GM20000 (cell line): ENCODE results near the gene SIGLEC7.

ENCODE experiments used
- DNase-seq: peaks from one replicate; pipeline ENCODE4 v3.0.0; 2012; ENCODE audit warnings: low spot score
- TF ChIP-seq, protein P1 (sequence below): IDR thresholded peaks from 2 replicates; pipeline ENCODE4 v1.5.1; 2012; ENCODE audit warnings: mild to moderate bottlenecking, control low read depth; ENCODE audit errors: extremely low read depth, missing control alignments

SIGLEC7 gene

DNA sequence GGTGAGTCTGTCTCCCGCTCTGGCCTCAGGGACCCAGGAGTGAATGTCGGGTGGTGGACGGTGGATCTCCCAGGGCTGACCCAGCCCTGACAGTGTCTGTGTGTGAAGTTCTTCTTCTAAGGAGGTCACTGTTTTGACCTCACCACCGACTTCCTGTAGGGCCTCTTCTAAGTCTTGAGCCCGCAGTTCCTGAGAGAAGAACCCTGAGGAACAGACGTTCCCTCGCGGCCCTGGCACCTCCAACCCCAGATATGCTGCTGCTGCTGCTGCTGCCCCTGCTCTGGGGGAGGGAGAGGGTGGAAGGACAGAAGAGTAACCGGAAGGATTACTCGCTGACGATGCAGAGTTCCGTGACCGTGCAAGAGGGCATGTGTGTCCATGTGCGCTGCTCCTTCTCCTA, at the start of gene SIGLEC7:
Gene SIGLEC7 (plus strand): TSS at position 183 of the 400 bp plus-strand sequence. CDS start 69 bp downstream, at position 252.
- DNase-seq: no peak
- TF ChIP-seq, protein P1, sequence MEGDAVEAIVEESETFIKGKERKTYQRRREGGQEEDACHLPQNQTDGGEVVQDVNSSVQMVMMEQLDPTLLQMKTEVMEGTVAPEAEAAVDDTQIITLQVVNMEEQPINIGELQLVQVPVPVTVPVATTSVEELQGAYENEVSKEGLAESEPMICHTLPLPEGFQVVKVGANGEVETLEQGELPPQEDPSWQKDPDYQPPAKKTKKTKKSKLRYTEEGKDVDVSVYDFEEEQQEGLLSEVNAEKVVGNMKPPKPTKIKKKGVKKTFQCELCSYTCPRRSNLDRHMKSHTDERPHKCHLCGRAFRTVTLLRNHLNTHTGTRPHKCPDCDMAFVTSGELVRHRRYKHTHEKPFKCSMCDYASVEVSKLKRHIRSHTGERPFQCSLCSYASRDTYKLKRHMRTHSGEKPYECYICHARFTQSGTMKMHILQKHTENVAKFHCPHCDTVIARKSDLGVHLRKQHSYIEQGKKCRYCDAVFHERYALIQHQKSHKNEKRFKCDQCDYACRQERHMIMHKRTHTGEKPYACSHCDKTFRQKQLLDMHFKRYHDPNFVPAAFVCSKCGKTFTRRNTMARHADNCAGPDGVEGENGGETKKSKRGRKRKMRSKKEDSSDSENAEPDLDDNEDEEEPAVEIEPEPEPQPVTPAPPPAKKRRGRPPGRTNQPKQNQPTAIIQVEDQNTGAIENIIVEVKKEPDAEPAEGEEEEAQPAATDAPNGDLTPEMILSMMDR: no peak

GRCh38 chr19:51093101-51093500, 49.0 kb upstream of the SIGLEC7 start:
- no peak for DNase-seq
- TF ChIP-seq, protein P1: no peak

DNA sequence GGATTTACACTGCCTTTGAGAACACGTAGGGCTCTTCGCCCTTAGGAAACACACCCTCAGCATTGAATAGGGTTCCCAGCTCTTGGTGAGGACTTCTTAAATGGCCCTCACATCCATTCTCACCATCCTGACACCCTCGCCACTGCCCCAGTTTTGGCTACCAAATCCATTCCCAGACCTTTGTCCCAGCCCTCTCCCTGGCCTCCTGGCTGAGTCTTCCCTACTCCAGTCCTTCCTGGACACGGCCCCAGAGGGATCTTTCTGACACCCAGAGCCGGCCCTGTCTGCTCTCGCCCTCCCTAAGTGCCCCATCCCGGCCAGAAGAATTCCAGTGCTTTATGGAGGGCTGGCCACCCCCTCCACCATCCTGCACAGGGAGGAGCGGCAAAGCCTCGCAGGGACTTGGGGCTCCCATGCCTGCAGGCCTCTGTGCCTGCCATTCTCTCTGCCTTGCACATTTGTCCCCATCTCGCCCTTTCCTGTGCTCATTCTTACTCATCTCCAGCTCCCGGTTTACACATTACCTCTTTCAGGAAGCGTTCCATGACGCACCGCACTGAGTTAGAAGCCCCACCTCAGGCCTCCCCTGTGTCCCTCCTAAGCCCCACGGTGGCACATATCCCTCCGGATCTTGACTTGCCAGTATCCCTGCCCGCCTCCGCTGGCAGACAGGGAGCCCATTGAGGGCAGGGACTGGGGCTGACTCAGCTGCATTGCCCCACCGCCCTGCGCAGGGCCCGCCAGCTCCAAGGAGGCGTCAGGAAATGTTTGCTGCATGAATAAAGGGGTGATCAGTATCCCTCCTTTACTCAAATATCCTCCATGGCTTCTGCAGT, 48.4 kb upstream of the SIGLEC7 start:
- TF ChIP-seq, protein P1: no peak
- no peak for DNase-seq

- TF ChIP-seq, protein P1: peak; percentile 31
- DNase-seq: peak; percentile 74
Measured at GRCh38 chr19:51094696-51095279, 47.3 kb upstream of the SIGLEC7 start.

GRCh38 chr19:51096473-51097165, 45.5 kb upstream of the SIGLEC7 start:
- DNase-seq: no peak
- TF ChIP-seq, protein P1: no peak

GRCh38 chr19:51097166-51097738, 44.8 kb upstream of the SIGLEC7 start:
- DNase-seq: peak; percentile 89
- TF ChIP-seq, protein P1: peak; percentile 67
